Measurements from ENCODE around the gene SORCS2. TPM values are rescaled to one million over a fixed set of nuclear protein-coding genes. Genes with fewer than 3 reads are reported as not detected.

The SORCS2 gene
- total RNA-seq, 4 donors from 2014 or later: 0.26 to 17.1 (median 2.9) TPM

GRCh38 chr4:7684294-7684693 lies 492.0 kb downstream of the SORCS2 start:
- Histone ChIP-seq H3K4me3 (no peak overlapping the region), H3K4me1 (no peaks in the 10 kb centered on the region), H3K27ac (no peak overlapping the region), H3K27me3 (no peaks in the 10 kb centered on the region), H3K36me3 (no peaks in the 10 kb centered on the region), H3K9me3 (peaks cover 0 to 5% of the 10 kb centered on the region in 2 donors)
- TF ChIP-seq POLR2A (IDR thresholded peaks at IDR 0.05): no peak
- TF ChIP-seq, protein P1, sequence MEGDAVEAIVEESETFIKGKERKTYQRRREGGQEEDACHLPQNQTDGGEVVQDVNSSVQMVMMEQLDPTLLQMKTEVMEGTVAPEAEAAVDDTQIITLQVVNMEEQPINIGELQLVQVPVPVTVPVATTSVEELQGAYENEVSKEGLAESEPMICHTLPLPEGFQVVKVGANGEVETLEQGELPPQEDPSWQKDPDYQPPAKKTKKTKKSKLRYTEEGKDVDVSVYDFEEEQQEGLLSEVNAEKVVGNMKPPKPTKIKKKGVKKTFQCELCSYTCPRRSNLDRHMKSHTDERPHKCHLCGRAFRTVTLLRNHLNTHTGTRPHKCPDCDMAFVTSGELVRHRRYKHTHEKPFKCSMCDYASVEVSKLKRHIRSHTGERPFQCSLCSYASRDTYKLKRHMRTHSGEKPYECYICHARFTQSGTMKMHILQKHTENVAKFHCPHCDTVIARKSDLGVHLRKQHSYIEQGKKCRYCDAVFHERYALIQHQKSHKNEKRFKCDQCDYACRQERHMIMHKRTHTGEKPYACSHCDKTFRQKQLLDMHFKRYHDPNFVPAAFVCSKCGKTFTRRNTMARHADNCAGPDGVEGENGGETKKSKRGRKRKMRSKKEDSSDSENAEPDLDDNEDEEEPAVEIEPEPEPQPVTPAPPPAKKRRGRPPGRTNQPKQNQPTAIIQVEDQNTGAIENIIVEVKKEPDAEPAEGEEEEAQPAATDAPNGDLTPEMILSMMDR (IDR thresholded peaks at IDR 0.05): no peak
- no peak for DNase-seq
- intact Hi-C loops (cut with DNase I; ENCODE audit: low total_unique reads): no loop called here

- intact Hi-C loops (cut with DNase I; ENCODE audit: low total_unique reads): no loop called here
- no peaks in the 10 kb centered on the region for H3K4me1 ChIP-seq
- peaks cover 0 to 5% of the 10 kb centered on the region in 2 donors for H3K9me3 ChIP-seq
- TF ChIP-seq, protein P1 (IDR thresholded peaks at IDR 0.05): no peak
- TF ChIP-seq POLR2A (IDR thresholded peaks at IDR 0.05): no peak
- H3K27ac ChIP-seq: no peak overlapping the region
- H3K36me3 ChIP-seq: no peaks in the 10 kb centered on the region
- no peak for DNase-seq
- no peak overlapping the region for H3K4me3 ChIP-seq
- no peaks in the 10 kb centered on the region for H3K27me3 ChIP-seq
Observed at GRCh38 chr4:7686070-7686870, 493.9 kb downstream of the SORCS2 start.

DNA sequence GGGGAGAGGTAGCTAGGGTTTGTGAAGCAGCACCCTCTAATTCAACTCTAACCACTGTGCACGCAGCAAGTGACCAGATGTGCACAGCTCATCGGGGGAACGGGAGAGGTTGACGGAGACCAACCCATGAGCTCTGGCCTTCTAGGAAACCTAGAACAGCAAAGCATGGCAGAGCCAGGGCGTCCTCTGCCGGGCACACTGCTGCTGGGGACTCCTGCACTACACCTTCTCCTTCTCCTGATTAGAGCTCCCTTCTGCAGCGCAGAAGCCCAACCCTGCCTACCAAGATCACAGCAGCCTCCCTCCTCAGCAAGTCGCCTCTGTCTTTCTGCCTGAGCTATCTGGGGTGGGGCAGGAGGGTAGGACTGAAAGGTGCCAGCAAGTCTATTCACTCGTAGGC lies 494.7 kb downstream of the SORCS2 start:
- no peaks in the 10 kb centered on the region for H3K27me3 ChIP-seq
- H3K36me3 ChIP-seq: no peaks in the 10 kb centered on the region
- TF ChIP-seq, protein P1 (IDR thresholded peaks at IDR 0.05): no peak
- no peak for TF ChIP-seq POLR2A (IDR thresholded peaks at IDR 0.05)
- no peak overlapping the region for H3K4me3 ChIP-seq
- no peak for DNase-seq
- no peak overlapping the region for H3K27ac ChIP-seq
- no peaks in the 10 kb centered on the region for H3K4me1 ChIP-seq
- intact Hi-C loops (cut with DNase I; ENCODE audit: low total_unique reads): no loop called here
- peaks cover 0 to 5% of the 10 kb centered on the region in 2 donors for H3K9me3 ChIP-seq

DNA sequence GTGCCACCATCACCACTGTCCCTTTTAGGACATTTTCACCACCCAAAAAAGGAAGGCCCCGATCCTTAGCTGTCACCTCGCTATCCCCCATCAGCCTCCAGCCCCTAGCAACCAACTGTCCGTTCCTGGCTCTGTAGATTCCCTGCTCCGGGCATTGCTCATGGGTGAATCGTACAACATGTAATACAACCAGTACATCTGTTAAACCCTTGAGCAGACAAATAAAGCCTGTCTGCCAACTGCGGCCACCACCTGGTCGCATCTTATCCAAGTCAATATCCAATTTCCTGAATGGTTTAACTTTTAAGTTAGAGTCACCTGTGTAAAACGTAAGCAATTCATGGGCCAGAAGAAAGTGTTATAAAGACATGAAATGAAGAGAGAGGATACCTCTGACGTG lies 495.5 kb downstream of the SORCS2 start:
- H3K4me1 ChIP-seq: no peaks in the 10 kb centered on the region
- intact Hi-C loops (cut with DNase I; ENCODE audit: low total_unique reads): no loop called here
- no peak overlapping the region for H3K27ac ChIP-seq
- H3K36me3 ChIP-seq: no peaks in the 10 kb centered on the region
- no peaks in the 10 kb centered on the region for H3K27me3 ChIP-seq
- TF ChIP-seq POLR2A (IDR thresholded peaks at IDR 0.05): no peak
- H3K9me3 ChIP-seq: peaks cover 0 to 4% of the 10 kb centered on the region in 2 donors
- no peak for DNase-seq
- no peak overlapping the region for H3K4me3 ChIP-seq

- Histone ChIP-seq H3K4me1 (no peaks in the 10 kb centered on the region), H3K9me3 (no peaks in the 10 kb centered on the region), H3K36me3 (no peaks in the 10 kb centered on the region), H3K4me3 (no peak overlapping the region), H3K27ac (no peak overlapping the region), H3K27me3 (no peaks in the 10 kb centered on the region)
- DNase-seq: no peak
- TF ChIP-seq, protein P1 (IDR thresholded peaks at IDR 0.05): no peak
- no peak for TF ChIP-seq POLR2A (IDR thresholded peaks at IDR 0.05)
- intact Hi-C loops (cut with DNase I; ENCODE audit: low total_unique reads): no loop called here
Observed at GRCh38 chr4:7689773-7690693, 497.7 kb downstream of the SORCS2 start.

All from uterus (tissue), 4 donors.